BE2C (cell line): ENCODE data around the gene LRCOL1.

Experiments
- DNase-seq: peaks from one replicate; pipeline ENCODE4 v3.0.0-alpha.2; 2020
- H3K27me3 ChIP-seq: fragments of 250-450 bp; sonication (Bioruptor Pico); 2 replicates; pipeline ENCODE4 v1.5.1; 2020; ENCODE audit warnings: mild to moderate bottlenecking
- H3K36me3 ChIP-seq: fragments of 250-450 bp; sonication (Bioruptor Pico); 2 replicates; pipeline ENCODE4 v1.5.1; 2020; ENCODE audit warnings: mild to moderate bottlenecking
- H3K4me1 ChIP-seq: fragments of 250-450 bp; sonication (Bioruptor Pico); 2 replicates; pipeline ENCODE4 v1.5.1; 2020
- H3K4me3 ChIP-seq: 2 replicates; pipeline ENCODE4 v1.5.1; 2011; ENCODE audit warnings: low read depth, low read length
- H3K9me3 ChIP-seq: fragments of 250-450 bp; sonication (Bioruptor Pico); 2 replicates; pipeline ENCODE4 v1.5.1; 2020
- TF ChIP-seq, protein P1 (sequence below): IDR thresholded peaks from 2 replicates; pipeline ENCODE4 v1.5.1; 2012; ENCODE audit warnings: mild to moderate bottlenecking, low read depth, low read length

LRCOL1 gene

DNA sequence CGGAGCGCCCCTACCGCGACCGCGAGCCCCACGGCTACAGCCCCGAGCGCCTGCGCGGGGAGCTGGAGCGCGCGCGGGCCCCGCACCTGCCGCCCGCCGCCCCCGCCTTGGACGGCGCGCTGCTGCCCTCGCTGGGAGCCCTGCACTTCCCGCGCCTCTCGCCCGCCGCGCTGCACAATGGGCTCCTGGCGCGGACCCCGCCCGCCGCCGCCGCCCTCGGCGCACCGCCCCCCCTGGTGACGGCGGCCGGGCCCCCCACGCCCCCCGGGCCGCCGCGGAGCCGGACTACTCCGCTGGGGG, 27.0 kb downstream of the LRCOL1 start:
- H3K9me3 ChIP-seq: no peaks in the 10 kb centered on the region
- H3K36me3 ChIP-seq: no peaks in the 10 kb centered on the region; the same call in 1 of the 2 replicates
- H3K27me3 ChIP-seq: no peaks in the 10 kb centered on the region
- TF ChIP-seq, protein P1, sequence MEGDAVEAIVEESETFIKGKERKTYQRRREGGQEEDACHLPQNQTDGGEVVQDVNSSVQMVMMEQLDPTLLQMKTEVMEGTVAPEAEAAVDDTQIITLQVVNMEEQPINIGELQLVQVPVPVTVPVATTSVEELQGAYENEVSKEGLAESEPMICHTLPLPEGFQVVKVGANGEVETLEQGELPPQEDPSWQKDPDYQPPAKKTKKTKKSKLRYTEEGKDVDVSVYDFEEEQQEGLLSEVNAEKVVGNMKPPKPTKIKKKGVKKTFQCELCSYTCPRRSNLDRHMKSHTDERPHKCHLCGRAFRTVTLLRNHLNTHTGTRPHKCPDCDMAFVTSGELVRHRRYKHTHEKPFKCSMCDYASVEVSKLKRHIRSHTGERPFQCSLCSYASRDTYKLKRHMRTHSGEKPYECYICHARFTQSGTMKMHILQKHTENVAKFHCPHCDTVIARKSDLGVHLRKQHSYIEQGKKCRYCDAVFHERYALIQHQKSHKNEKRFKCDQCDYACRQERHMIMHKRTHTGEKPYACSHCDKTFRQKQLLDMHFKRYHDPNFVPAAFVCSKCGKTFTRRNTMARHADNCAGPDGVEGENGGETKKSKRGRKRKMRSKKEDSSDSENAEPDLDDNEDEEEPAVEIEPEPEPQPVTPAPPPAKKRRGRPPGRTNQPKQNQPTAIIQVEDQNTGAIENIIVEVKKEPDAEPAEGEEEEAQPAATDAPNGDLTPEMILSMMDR: no peak
- no peak overlapping the region for H3K4me3 ChIP-seq
- DNase-seq: no peak
- no peaks in the 10 kb centered on the region for H3K4me1 ChIP-seq

DNA sequence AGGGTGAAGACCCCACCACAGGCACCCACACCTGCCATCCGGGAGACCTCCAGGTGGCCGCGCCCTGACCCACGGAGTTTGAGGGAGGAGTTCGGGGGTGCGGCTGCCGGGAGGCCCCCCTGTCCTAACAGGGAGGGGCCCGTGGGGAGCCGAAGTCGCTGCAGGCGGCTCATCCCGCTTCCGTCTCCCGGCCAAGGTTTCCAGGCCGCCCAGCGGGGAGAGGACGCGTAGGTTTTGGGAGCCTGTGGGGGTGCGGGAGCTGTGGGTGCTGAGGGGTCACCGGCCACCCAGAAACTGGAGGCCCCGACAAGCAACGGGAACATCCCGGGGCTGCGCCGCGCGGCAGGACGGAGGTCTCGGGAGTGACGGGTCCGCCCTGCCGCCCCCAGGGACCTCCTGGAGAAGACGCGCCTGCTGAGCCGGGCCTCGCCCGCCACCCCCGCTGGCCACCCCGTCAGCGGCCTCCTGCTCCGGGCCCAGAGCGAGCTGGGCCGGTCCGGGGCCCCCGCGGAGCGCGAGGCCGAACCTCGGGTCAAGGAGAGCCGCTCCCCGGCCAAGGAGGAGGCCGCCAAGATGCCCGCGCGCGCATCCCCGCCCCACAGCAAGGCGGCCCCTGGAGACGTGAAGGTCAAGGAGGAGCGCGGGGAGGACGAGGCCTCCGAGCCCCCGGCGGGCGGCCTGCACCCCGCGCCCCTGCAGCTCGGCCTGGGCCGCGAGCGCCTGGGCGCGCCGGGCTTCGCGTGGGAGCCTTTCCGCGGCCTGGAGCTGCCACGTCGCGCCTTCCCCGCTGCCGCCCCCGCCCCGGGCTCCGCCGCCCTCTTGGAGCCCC, 27.6 kb downstream of the LRCOL1 start:
- Histone ChIP-seq H3K36me3 (no peaks in the 10 kb centered on the region; the same call in 1 of the 2 replicates), H3K4me3 (no peak overlapping the region), H3K27me3 (no peaks in the 10 kb centered on the region), H3K9me3 (no peaks in the 10 kb centered on the region), H3K4me1 (no peaks in the 10 kb centered on the region)
- DNase-seq: no peak
- TF ChIP-seq, protein P1: no peak

DNA sequence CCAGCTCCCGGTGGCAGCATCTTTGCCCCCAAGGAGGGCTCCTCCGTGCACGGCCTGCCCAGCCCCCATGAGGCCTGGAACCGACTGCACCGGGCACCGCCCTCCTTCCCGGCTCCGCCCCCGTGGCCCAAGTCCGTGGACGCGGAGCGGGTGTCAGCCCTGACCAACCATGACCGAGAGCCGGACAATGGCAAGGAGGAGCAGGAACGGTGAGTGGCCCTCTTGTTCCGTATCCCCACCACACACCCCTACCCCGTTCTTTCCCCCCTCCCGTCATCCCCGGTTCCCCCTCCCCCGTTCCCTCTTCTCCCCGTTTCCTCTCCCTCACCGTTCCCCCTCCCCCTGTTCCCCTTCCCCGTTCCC, 28.3 kb downstream of the LRCOL1 start:
- H3K4me3 ChIP-seq: no peak overlapping the region
- no peaks in the 10 kb centered on the region for H3K9me3 ChIP-seq
- H3K4me1 ChIP-seq: no peaks in the 10 kb centered on the region
- DNase-seq: no peak
- no peaks in the 10 kb centered on the region for H3K27me3 ChIP-seq
- H3K36me3 ChIP-seq: no peaks in the 10 kb centered on the region; the same call in 1 of the 2 replicates
- TF ChIP-seq, protein P1: no peak

DNA sequence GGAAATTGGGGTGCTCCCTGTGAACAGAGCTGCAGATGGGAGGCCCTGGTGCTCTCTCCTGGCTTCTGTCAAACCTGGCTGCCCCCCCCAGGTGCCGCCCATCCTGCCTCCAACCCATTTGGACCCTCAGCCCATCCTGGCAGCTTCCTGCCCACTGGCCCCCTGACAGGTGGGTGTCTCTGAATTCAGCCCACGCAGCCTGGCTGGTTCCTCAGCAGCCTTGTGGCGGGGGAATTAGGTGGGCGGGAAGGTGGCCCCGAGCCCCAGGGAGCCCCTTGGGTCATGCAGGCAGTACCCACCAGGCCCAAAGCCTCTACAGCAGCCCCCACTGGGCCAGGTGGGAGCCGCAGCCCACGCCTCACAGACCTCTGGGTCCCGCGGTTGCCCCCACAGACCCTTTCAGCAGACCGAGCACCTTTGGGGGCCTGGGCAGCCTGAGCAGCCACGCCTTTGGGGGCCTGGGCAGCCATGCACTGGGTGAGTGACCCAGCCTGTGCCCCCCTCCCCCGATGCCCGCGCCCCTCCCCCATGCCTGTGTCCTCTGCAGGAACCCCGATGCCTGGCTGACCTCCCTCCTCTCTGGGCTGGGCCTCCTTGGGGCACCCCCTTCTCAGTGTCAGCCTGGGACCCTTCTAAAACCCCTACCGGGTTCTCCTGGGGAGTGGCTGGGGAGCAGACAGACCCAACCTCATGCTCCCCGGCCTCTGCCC, 28.9 kb downstream of the LRCOL1 start:
- Histone ChIP-seq H3K4me1 (no peaks in the 10 kb centered on the region), H3K36me3 (no peaks in the 10 kb centered on the region; the same call in 1 of the 2 replicates), H3K27me3 (no peaks in the 10 kb centered on the region), H3K9me3 (no peaks in the 10 kb centered on the region), H3K4me3 (no peak overlapping the region)
- DNase-seq: no peak
- TF ChIP-seq, protein P1: no peak

DNA sequence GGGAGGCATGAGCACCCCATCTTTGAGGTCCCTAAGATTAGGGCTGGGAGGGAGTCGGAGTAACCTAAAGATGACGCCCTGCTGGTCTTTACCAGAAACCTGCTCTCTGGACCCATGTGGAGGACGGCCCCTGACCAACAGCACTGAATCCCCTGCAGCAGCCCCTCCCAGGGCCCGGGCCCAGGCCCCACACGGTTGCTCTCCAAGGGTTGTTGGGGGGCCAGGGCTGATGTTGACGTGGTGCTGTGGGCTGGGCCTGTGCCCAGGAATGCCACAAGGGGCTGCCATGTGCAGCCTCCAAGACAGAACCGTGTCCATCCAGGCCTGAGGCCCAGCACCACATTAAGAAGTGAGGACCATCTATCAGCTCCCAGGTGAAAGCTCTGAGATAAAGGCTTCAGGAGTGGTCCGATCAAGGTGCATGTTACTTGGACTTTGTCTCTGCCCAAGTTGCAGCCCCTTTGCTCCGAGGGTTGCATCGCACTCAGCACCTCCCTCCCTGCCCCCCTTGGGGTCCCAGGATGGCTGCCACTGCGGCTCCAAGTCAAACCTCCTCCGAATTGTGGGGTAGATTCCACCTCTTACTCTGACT, 29.6 kb downstream of the LRCOL1 start:
- H3K27me3 ChIP-seq: no peaks in the 10 kb centered on the region
- DNase-seq: no peak
- H3K4me1 ChIP-seq: no peaks in the 10 kb centered on the region
- H3K36me3 ChIP-seq: no peaks in the 10 kb centered on the region; the same call in 1 of the 2 replicates
- H3K4me3 ChIP-seq: no peak overlapping the region
- TF ChIP-seq, protein P1: no peak
- H3K9me3 ChIP-seq: no peaks in the 10 kb centered on the region
